H9 (cell line): ENCODE data around the gene SLC25A43. TPM values are rescaled to one million over a fixed set of nuclear protein-coding genes. Genes with fewer than 3 reads are reported as not detected.
A peak's percentile ranks its signal among the peaks of the same experiment; 100 is the strongest.

Experiments
- DNase-seq: peaks from one replicate; pipeline ENCODE4 v3.0.0-alpha.2; 2017
- H2AFZ ChIP-seq: one replicate; pipeline ENCODE4 v1.6.1; 2013; ENCODE audit warnings: mild to moderate bottlenecking, low read length, control low read depth, moderate library complexity
- H2AK5ac ChIP-seq: 2 replicates; pipeline ENCODE4 v1.6.1; 2013; ENCODE audit warnings: low read length, control low read depth, mixed read lengths; ENCODE audit not compliant: insufficient read length
- H2BK120ac ChIP-seq: one replicate; pipeline ENCODE4 v1.6.1; 2013; ENCODE audit warnings: low read depth, mild to moderate bottlenecking, low read length, control low read depth, inconsistent platforms; ENCODE audit not compliant: poor library complexity, severe bottlenecking
- H2BK12ac ChIP-seq: 2 replicates; pipeline ENCODE4 v1.6.1; 2013; ENCODE audit warnings: low read length, control low read depth, mixed read lengths, low read depth; ENCODE audit not compliant: insufficient read length
- H2BK15ac ChIP-seq: 2 replicates; pipeline ENCODE4 v1.6.1; 2013; ENCODE audit warnings: low read depth, low read length, control low read depth
- H2BK20ac ChIP-seq: one replicate; pipeline ENCODE4 v1.6.1; 2013; ENCODE audit warnings: low read depth, mild to moderate bottlenecking, low read length, control low read depth, inconsistent platforms; ENCODE audit not compliant: poor library complexity, severe bottlenecking
- H2BK5ac ChIP-seq: 2 replicates; pipeline ENCODE4 v1.6.1; 2013; ENCODE audit warnings: low read length, control low read depth, mixed read lengths; ENCODE audit not compliant: insufficient read length
- H3K14ac ChIP-seq: 2 replicates; pipeline ENCODE4 v1.6.1; 2013; ENCODE audit warnings: low read length, control low read depth; ENCODE audit not compliant: insufficient read depth
- H3K18ac ChIP-seq: 2 replicates; pipeline ENCODE4 v1.6.1; 2013; ENCODE audit warnings: low read depth, mild to moderate bottlenecking, mixed read lengths, low read length, control low read depth; ENCODE audit not compliant: insufficient read length
- H3K23ac ChIP-seq: 2 replicates; pipeline ENCODE4 v1.6.1; 2013; ENCODE audit warnings: low read length, control low read depth, mixed read lengths, low read depth; ENCODE audit not compliant: insufficient read length
- H3K23me2 ChIP-seq: 2 replicates; pipeline ENCODE4 v1.6.1; 2013; ENCODE audit warnings: low read depth, mild to moderate bottlenecking, mixed read lengths, low read length, control low read depth; ENCODE audit not compliant: insufficient read length, poor library complexity, severe bottlenecking
- H3K27ac ChIP-seq: 2 replicates; pipeline ENCODE4 v1.5.1; 2013; ENCODE audit warnings: low read length, control low read depth, mixed read lengths, low read depth; ENCODE audit not compliant: insufficient read length
- H3K27me3 ChIP-seq: 2 replicates; pipeline ENCODE4 v1.6.1; 2013; ENCODE audit warnings: low read length, control low read depth, inconsistent platforms; ENCODE audit not compliant: insufficient read depth
- H3K4ac ChIP-seq: 2 replicates; pipeline ENCODE4 v1.6.1; 2013; ENCODE audit warnings: low read depth, mild to moderate bottlenecking, control low read depth, inconsistent platforms, low read length, moderate library complexity
- H3K4me1 ChIP-seq: 2 replicates; pipeline ENCODE4 v1.6.1; 2013; ENCODE audit warnings: low read length, control low read depth, inconsistent platforms; ENCODE audit not compliant: insufficient read depth
- H3K4me2 ChIP-seq: 2 replicates; pipeline ENCODE4 v1.6.1; 2013; ENCODE audit warnings: low read length, control low read depth, mixed read lengths; ENCODE audit not compliant: insufficient read length, insufficient read depth
- H3K56ac ChIP-seq: 2 replicates; pipeline ENCODE4 v1.6.1; 2013; ENCODE audit warnings: low read depth, mild to moderate bottlenecking, mixed read lengths, low read length, control low read depth; ENCODE audit not compliant: insufficient read length
- H3K79me1 ChIP-seq: 2 replicates; pipeline ENCODE4 v1.6.1; 2013; ENCODE audit warnings: low read depth, mild to moderate bottlenecking, moderate library complexity, low read length, control low read depth, inconsistent platforms; ENCODE audit not compliant: insufficient read depth, poor library complexity, severe bottlenecking
- H3K79me2 ChIP-seq: 2 replicates; pipeline ENCODE4 v1.6.1; 2013; ENCODE audit warnings: low read length, control low read depth, inconsistent platforms; ENCODE audit not compliant: insufficient read depth
- H3K9ac ChIP-seq: 2 replicates; pipeline ENCODE4 v1.6.1; 2013; ENCODE audit warnings: low read length, control low read depth, mixed read lengths; ENCODE audit not compliant: insufficient read length; ENCODE audit errors: extremely low read depth
- H3K9me3 ChIP-seq: one replicate; pipeline ENCODE4 v1.6.1; 2013; ENCODE audit warnings: low read depth, low read length, inconsistent platforms; ENCODE audit not compliant: control insufficient read depth
- H3T11ph ChIP-seq: one replicate; pipeline ENCODE4 v1.6.1; 2013; ENCODE audit warnings: mild to moderate bottlenecking, low read length, control low read depth, inconsistent platforms
- H4K20me1 ChIP-seq: one replicate; pipeline ENCODE4 v1.6.1; 2013; ENCODE audit not compliant: control insufficient read depth, insufficient read length, insufficient read depth
- H4K5ac ChIP-seq: 2 replicates; pipeline ENCODE4 v1.6.1; 2013; ENCODE audit warnings: low read depth, mild to moderate bottlenecking, mixed read lengths, low read length, control low read depth; ENCODE audit not compliant: insufficient read length
- H4K8ac ChIP-seq: replicated peaks from 2 replicates; pipeline ENCODE4 v1.6.1; 2013; ENCODE audit warnings: low read length, control low read depth, mixed read lengths, low read depth; ENCODE audit not compliant: insufficient read length
- H4K91ac ChIP-seq: 2 replicates; pipeline ENCODE4 v1.6.1; 2013; ENCODE audit warnings: low read depth, mild to moderate bottlenecking, moderate library complexity, mixed read lengths, low read length, control low read depth; ENCODE audit not compliant: insufficient read length
- H3K27ac Mint-ChIP-seq, 3 experiments: 2 replicates in 2 of 3; 3 replicates in 1 of 3; pipeline ENCODE4 v1.8.0; 2020 to 2021; ENCODE audit warnings: mixed read lengths in 3 of 3, mild to moderate bottlenecking in 1 of 3, moderate library complexity in 1 of 3
- H3K27me3 Mint-ChIP-seq: 2 replicates; pipeline ENCODE4 v1.8.0; 2021; ENCODE audit warnings: low read depth, mild to moderate bottlenecking, moderate library complexity, mixed read lengths
- H3K36me3 Mint-ChIP-seq, 3 experiments: 2 replicates in 2 of 3; 3 replicates in 1 of 3; pipeline ENCODE4 v1.8.0; 2020 to 2021; ENCODE audit warnings: low read depth in 3 of 3, mixed read lengths in 3 of 3; ENCODE audit not compliant: insufficient read depth in 1 of 3
- H3K4me1 Mint-ChIP-seq, 2 experiments: 2 replicates each; pipeline ENCODE4 v1.8.0; 2020; ENCODE audit warnings: mixed read lengths in 2 of 2
- H3K4me3 Mint-ChIP-seq, 2 experiments: 2 replicates in 1 of 2; 3 replicates in 1 of 2; pipeline ENCODE4 v1.8.0; 2020 to 2021; ENCODE audit warnings: mild to moderate bottlenecking in 2 of 2, mixed read lengths in 2 of 2, moderate library complexity in 1 of 2
- H3K9me3 Mint-ChIP-seq, 2 experiments: 2 replicates in 1 of 2; 3 replicates in 1 of 2; pipeline ENCODE4 v1.8.0; 2020; ENCODE audit warnings: mild to moderate bottlenecking in 2 of 2, mixed read lengths in 2 of 2, moderate library complexity in 1 of 2
- CTCF ChIP-seq: fragments of 200-600 bp; sonication (generic); conservative IDR thresholded peaks from 3 replicates; pipeline ENCODE4 v1.8.0; 2021; ENCODE audit warnings: antibody characterized with exemption, mild to moderate bottlenecking
- WGBS: extraction: QIAGEN DNeasy Blood & Tissue Kit; methylation state at CpG from one replicate; pipeline ENCODE4 v1.1.7; 2013; ENCODE audit warnings: missing lambda C conversion rate, low lambda C conversion rate, mixed read lengths; ENCODE audit not compliant: insufficient read length; ENCODE audit errors: extremely low coverage; 5-methylcytosine and 5-hydroxymethylcytosine counted together
- total RNA-seq: library from RNA; stranded (reverse); gene quantifications from 2 replicates; pipeline ENCODE4 v1.2.1, GENCODE V29; 2021

Gene SLC25A43
- total RNA-seq, 1 experiment from 2014 or later: 3.7 TPM

DNA sequence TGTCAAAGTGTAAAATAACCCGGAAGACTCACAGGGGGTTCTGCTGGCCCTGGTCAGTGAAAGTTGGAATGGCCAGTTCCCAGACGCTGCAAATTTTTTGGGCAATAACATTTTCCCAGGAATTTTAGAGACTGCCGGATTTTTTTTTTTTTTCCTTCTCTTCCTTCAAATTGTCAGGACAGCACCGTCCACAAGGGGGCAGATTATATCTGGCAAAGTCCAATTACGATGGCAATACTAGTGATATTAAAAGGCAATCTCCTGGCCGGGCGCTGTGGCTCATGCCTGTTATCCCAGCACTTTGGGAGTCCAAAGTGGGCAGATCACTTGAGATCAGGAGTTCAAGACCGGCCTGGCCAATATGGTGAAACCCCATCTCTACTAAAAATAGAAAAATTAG is 89.6 kb downstream of the SLC25A43 start:
- Histone ChIP-seq H3K27ac (no peak overlapping the region), H3K79me2 (no peaks in the 10 kb centered on the region), H3T11ph (no peak overlapping the region), H3K18ac (no peak overlapping the region), H4K91ac (no peak overlapping the region), H2BK5ac (no peak overlapping the region), H3K27me3 (no peaks in the 10 kb centered on the region), H3K79me1 (no peaks in the 10 kb centered on the region), H3K4me1 (no peaks in the 10 kb centered on the region), H4K20me1 (no peaks in the 10 kb centered on the region), H2AFZ (no peak overlapping the region), H2BK12ac (no peak overlapping the region), H4K5ac (no peak overlapping the region), H2BK20ac (no peak overlapping the region), H3K56ac (no peak overlapping the region), H3K9me3 (peaks cover 7% of the 10 kb centered on the region), H3K23me2 (no peaks in the 10 kb centered on the region), H3K4ac (no peak overlapping the region), H3K23ac (no peak overlapping the region), H2AK5ac (no peak overlapping the region), H2BK120ac (no peak overlapping the region), H4K8ac (no peak overlapping the region), H3K9ac (no peak overlapping the region), H3K4me2 (no peak overlapping the region), H2BK15ac (no peak overlapping the region), H3K14ac (no peak overlapping the region)
- Mint-ChIP-seq H3K4me3 (no peak overlapping the region; a peak in 1 of 5 replicates), H3K36me3 (peaks cover 0 to 6% (median 2%) of the 10 kb centered on the region in 3 experiments; a peak in 3 of 7 replicates), H3K27me3 (peaks cover 7% of the 10 kb centered on the region), H3K27ac (no peak overlapping the region), H3K4me1 (no peaks in the 10 kb centered on the region), H3K9me3 (peaks cover 78 to 79% of the 10 kb centered on the region in 2 experiments)
- peak; percentile 66 for TF ChIP-seq CTCF
- no peak for DNase-seq
- no CpG with 5 or more reads among the region's 8 CpGs for WGBS
